Neural progenitor cell (in vitro differentiated cells): ENCODE results near the gene BBS9. TPM values are rescaled to one million over a fixed set of nuclear protein-coding genes. Genes with fewer than 3 reads are reported as not detected.

Experiments
- DNase-seq: peaks from one replicate; pipeline ENCODE4 v3.0.0-alpha.2; 2016; ENCODE audit warnings: low spot score
- H2AFZ ChIP-seq: fragments of 200-600 bp; sonication (generic); replicated peaks from 2 replicates; pipeline ENCODE4 v1.6.1; 2016; ENCODE audit warnings: antibody characterized with exemption
- H3F3A ChIP-seq: fragments of 200-600 bp; sonication (generic); 2 replicates; pipeline ENCODE4 v1.6.1; 2016; ENCODE audit warnings: antibody characterized with exemption, low read depth
- H3K27ac ChIP-seq: fragments of 200-600 bp; sonication (generic); 2 replicates; pipeline ENCODE4 v1.5.1; 2016; ENCODE audit warnings: mild to moderate bottlenecking
- H3K27me3 ChIP-seq: fragments of 200-600 bp; sonication (generic); 2 replicates; pipeline ENCODE4 v1.6.1; 2016; ENCODE audit warnings: mild to moderate bottlenecking, moderate library complexity
- H3K36me3 ChIP-seq: fragments of 200-600 bp; sonication (generic); 2 replicates; pipeline ENCODE4 v1.5.1; 2016
- H3K4me1 ChIP-seq: fragments of 200-600 bp; sonication (generic); 2 replicates; pipeline ENCODE4 v1.6.1; 2016; ENCODE audit warnings: mixed run types
- H3K4me2 ChIP-seq: fragments of 200-600 bp; sonication (generic); 2 replicates; pipeline ENCODE4 v1.6.1; 2016
- H3K4me3 ChIP-seq: fragments of 200-600 bp; sonication (generic); 2 replicates; pipeline ENCODE4 v1.5.1; 2016
- H3K79me2 ChIP-seq: fragments of 200-600 bp; sonication (generic); 2 replicates; pipeline ENCODE4 v1.6.1; 2016; ENCODE audit warnings: low read depth
- H3K9ac ChIP-seq: fragments of 200-600 bp; sonication (generic); 2 replicates; pipeline ENCODE4 v1.6.1; 2016
- H3K9me3 ChIP-seq: fragments of 200-600 bp; sonication (generic); 2 replicates; pipeline ENCODE4 v1.5.1; 2016; ENCODE audit warnings: low read depth
- H4K20me1 ChIP-seq: fragments of 200-600 bp; sonication (generic); 2 replicates; pipeline ENCODE4 v1.6.1; 2016; ENCODE audit warnings: low read depth
- H3K27ac Mint-ChIP-seq: 3 replicates; pipeline ENCODE4 v1.8.0; 2021; ENCODE audit warnings: mixed read lengths
- H3K27me3 Mint-ChIP-seq: 2 replicates; pipeline ENCODE4 v1.8.0; 2022; ENCODE audit warnings: low read depth, mild to moderate bottlenecking, inconsistent platforms, moderate library complexity, mixed read lengths; ENCODE audit not compliant: insufficient read depth
- H3K36me3 Mint-ChIP-seq: 3 replicates; pipeline ENCODE4 v1.8.0; 2021; ENCODE audit warnings: mixed read lengths
- H3K4me1 Mint-ChIP-seq: 3 replicates; pipeline ENCODE4 v1.8.0; 2021; ENCODE audit warnings: mixed read lengths
- H3K4me3 Mint-ChIP-seq: 3 replicates; pipeline ENCODE4 v1.8.0; 2021; ENCODE audit warnings: mild to moderate bottlenecking, moderate library complexity, mixed read lengths
- H3K9me3 Mint-ChIP-seq: 3 replicates; pipeline ENCODE4 v1.8.0; 2020; ENCODE audit warnings: mixed read lengths
- CTCF ChIP-seq: fragments of 200-600 bp; sonication (generic); IDR thresholded peaks from 2 replicates; pipeline ENCODE4 v1.5.1; 2017; ENCODE audit warnings: antibody characterized with exemption, mild to moderate bottlenecking
- EZH2 ChIP-seq: fragments of 200-600 bp; sonication (generic); IDR thresholded peaks from 2 replicates; pipeline ENCODE4 v1.6.1; 2017; ENCODE audit warnings: antibody characterized with exemption, mild to moderate bottlenecking, moderate library complexity
- EZH2phosphoT487 ChIP-seq: fragments of 200-600 bp; sonication (generic); IDR thresholded peaks from 2 replicates; pipeline ENCODE4 v1.6.1; 2017; ENCODE audit warnings: antibody characterized with exemption
- total RNA-seq: library from RNA; depleted of rRNA; stranded (reverse); fragments of >200 nt; gene quantifications from 2 replicates; pipeline ENCODE4 v1.2.3, GENCODE V29; 2015; ENCODE audit warnings: low replicate concordance

BBS9 gene
- total RNA-seq, 1 donor from 2014 or later = 40.3 TPM

GRCh38 chr7:33550979-33551378, 421.6 kb downstream of the BBS9 start:
- H3F3A ChIP-seq = no peaks in the 10 kb centered on the region
- no peaks in the 10 kb centered on the region for H3K36me3 ChIP-seq
- H3K4me1 ChIP-seq = no peaks in the 10 kb centered on the region
- H3K27ac ChIP-seq = no peak overlapping the region
- Mint-ChIP-seq H3K27me3 (no peaks in the 10 kb centered on the region), H3K9me3 (no peaks in the 10 kb centered on the region), H3K27ac (no peak overlapping the region), H3K36me3 (no peaks in the 10 kb centered on the region), H3K4me3 (no peak overlapping the region), H3K4me1 (no peaks in the 10 kb centered on the region)
- H3K4me3 ChIP-seq = no peak overlapping the region
- no peaks in the 10 kb centered on the region for H4K20me1 ChIP-seq
- H3K27me3 ChIP-seq = no peaks in the 10 kb centered on the region
- TF ChIP-seq CTCF (no peak), EZH2 (no peak), EZH2phosphoT487 (no peak)
- H2AFZ ChIP-seq = no peak overlapping the region
- H3K79me2 ChIP-seq = no peaks in the 10 kb centered on the region
- H3K9me3 ChIP-seq = no peaks in the 10 kb centered on the region
- H3K4me2 ChIP-seq = no peak overlapping the region
- DNase-seq = no peak
- H3K9ac ChIP-seq = no peak overlapping the region

GRCh38 chr7:33554046-33554445, 424.7 kb downstream of the BBS9 start:
- H3K36me3 Mint-ChIP-seq = no peaks in the 10 kb centered on the region
- no peaks in the 10 kb centered on the region for H3K4me1 Mint-ChIP-seq
- no peak overlapping the region for H2AFZ ChIP-seq
- TF ChIP-seq EZH2phosphoT487 = no peak
- TF ChIP-seq EZH2 = no peak
- TF ChIP-seq CTCF = no peak
- no peaks in the 10 kb centered on the region for H3K9me3 ChIP-seq
- no peaks in the 10 kb centered on the region for H3K27me3 Mint-ChIP-seq
- H3K4me2 ChIP-seq = no peak overlapping the region
- no peaks in the 10 kb centered on the region for H3K79me2 ChIP-seq
- H3K36me3 ChIP-seq = no peaks in the 10 kb centered on the region
- no peaks in the 10 kb centered on the region for H3K4me1 ChIP-seq
- H3K4me3 Mint-ChIP-seq = no peak overlapping the region
- H4K20me1 ChIP-seq = no peaks in the 10 kb centered on the region
- no peaks in the 10 kb centered on the region for H3K27me3 ChIP-seq
- H3K27ac Mint-ChIP-seq = no peak overlapping the region
- H3K4me3 ChIP-seq = no peak overlapping the region
- no peak overlapping the region for H3K27ac ChIP-seq
- DNase-seq = no peak
- H3K9ac ChIP-seq = no peak overlapping the region
- H3F3A ChIP-seq = no peaks in the 10 kb centered on the region
- no peaks in the 10 kb centered on the region for H3K9me3 Mint-ChIP-seq

DNA sequence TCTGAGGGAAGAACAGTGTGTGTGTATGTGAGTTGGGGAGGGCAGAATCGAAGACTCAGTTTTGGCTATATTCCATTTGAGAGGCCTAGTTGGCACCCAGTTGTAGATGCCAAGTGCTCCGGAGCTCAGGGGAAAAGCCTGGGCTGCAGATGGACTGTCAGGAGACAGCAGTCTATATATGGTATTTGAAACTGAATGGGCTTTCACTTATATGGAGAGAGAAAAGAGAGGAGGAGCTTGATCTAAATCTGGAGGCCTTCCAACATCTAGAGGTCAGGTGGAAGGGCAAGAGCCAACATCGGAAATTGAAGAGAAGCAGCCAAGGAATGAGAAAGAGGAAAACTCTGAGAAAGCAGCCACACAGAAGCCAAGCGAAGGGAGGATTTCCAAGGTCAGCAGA, 425.2 kb downstream of the BBS9 start:
- no peaks in the 10 kb centered on the region for H3K79me2 ChIP-seq
- TF ChIP-seq EZH2 (no peak), CTCF (no peak), EZH2phosphoT487 (no peak)
- no peaks in the 10 kb centered on the region for H3K36me3 Mint-ChIP-seq
- H3K4me3 Mint-ChIP-seq = no peak overlapping the region
- H3K27me3 ChIP-seq = no peaks in the 10 kb centered on the region
- no peaks in the 10 kb centered on the region for H3K4me1 ChIP-seq
- no peaks in the 10 kb centered on the region for H3K27me3 Mint-ChIP-seq
- H3K4me1 Mint-ChIP-seq = no peaks in the 10 kb centered on the region
- no peaks in the 10 kb centered on the region for H3K9me3 ChIP-seq
- no peaks in the 10 kb centered on the region for H3K9me3 Mint-ChIP-seq
- H3K27ac ChIP-seq = no peak overlapping the region
- H3K9ac ChIP-seq = no peak overlapping the region
- H3K4me3 ChIP-seq = no peak overlapping the region
- H2AFZ ChIP-seq = no peak overlapping the region
- H3K36me3 ChIP-seq = no peaks in the 10 kb centered on the region
- H3K27ac Mint-ChIP-seq = no peak overlapping the region
- H3K4me2 ChIP-seq = no peak overlapping the region
- no peaks in the 10 kb centered on the region for H3F3A ChIP-seq
- H4K20me1 ChIP-seq = no peaks in the 10 kb centered on the region
- no peak for DNase-seq
